ENCODE results near the gene SCG5. TPM values are rescaled to one million over a fixed set of nuclear protein-coding genes. Genes with fewer than 3 reads are reported as not detected.

SCG5 gene
- total RNA-seq, 1 donor from 2014 or later = 53.7 TPM

GRCh38 chr15:32657198-32657883, 15.8 kb downstream of the SCG5 start:
- Mint-ChIP-seq H3K27ac (no peak overlapping the region), H3K9me3 (no peaks in the 10 kb centered on the region), H3K4me3 (no peak overlapping the region)

GRCh38 chr15:32657941-32658340, 16.4 kb downstream of the SCG5 start:
- Mint-ChIP-seq H3K27me3 (ENCODE audit: low read depth) (no peaks in the 10 kb centered on the region), H3K9me3 (no peaks in the 10 kb centered on the region), H3K36me3 (no peaks in the 10 kb centered on the region), H3K4me3 (no peak overlapping the region), H3K27ac (no peak overlapping the region), H3K4me1 (peaks cover 3% of the 10 kb centered on the region)
- TF ChIP-seq CTCF (IDR thresholded peaks at IDR 0.05; ENCODE audit: unreplicated experiment) = no peak
- DNase-seq (ENCODE audit: low spot score in 2 of 2, unreplicated experiment in 2 of 2) = no peak

More at GRCh38 chr15:32657198-32657883, 15.8 kb downstream of the SCG5 start:
- Mint-ChIP-seq H3K36me3 (no peaks in the 10 kb centered on the region), H3K27me3 (ENCODE audit: low read depth) (no peaks in the 10 kb centered on the region), H3K4me1 (peaks cover 3% of the 10 kb centered on the region)
- DNase-seq (ENCODE audit: low spot score in 2 of 2, unreplicated experiment in 2 of 2) = no peak
- TF ChIP-seq CTCF (IDR thresholded peaks at IDR 0.05; ENCODE audit: unreplicated experiment) = no peak

DNA sequence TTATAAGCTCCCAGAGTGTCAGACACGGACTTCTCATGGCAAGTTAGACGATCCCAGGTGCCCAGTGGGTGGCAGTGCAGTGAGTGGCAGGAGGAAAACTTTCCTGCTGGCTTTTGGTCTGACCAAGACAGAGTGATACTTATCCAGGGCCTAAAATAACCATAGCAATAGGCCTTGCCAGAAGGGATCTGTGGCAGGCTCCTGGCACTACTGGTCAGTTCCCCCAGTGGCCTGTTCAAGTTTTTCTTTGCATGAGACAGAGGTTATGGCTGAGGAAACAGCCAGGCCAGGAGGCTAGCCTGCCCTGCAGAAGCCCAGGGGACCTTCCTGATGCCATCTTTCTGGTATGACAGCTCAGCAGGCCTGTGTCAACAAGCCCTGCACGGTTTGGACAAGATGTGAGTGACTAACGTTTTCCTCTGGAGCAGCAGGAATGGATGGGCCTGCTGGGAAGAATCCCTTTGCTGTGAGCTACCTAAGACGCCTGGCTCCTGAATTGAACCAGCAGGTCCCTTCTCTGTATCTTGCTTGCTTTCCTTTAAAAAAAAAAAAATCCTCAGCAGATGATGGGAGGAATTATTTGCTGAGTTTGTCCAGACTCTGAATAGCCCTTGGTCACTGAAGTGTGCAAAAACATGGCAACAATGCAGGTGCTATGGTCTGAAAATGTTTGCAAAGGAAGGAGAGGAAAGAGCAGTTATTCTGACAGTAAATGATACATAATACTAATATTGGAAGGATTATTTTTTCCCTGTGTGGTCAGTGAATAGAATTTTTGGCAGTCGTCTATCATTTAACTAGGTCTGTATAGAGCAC, 18.0 kb downstream of the SCG5 start:
- no peak overlapping the region for H3K27ac Mint-ChIP-seq
- no peak for TF ChIP-seq CTCF (IDR thresholded peaks at IDR 0.05; ENCODE audit: unreplicated experiment)
- no peaks in the 10 kb centered on the region for H3K36me3 Mint-ChIP-seq
- no peaks in the 10 kb centered on the region for H3K4me1 Mint-ChIP-seq
- H3K9me3 Mint-ChIP-seq = no peaks in the 10 kb centered on the region
- H3K27me3 Mint-ChIP-seq (ENCODE audit: low read depth) = no peaks in the 10 kb centered on the region
- no peak for DNase-seq (ENCODE audit: low spot score in 2 of 2, unreplicated experiment in 2 of 2)
- H3K4me3 Mint-ChIP-seq = no peak overlapping the region

DNA sequence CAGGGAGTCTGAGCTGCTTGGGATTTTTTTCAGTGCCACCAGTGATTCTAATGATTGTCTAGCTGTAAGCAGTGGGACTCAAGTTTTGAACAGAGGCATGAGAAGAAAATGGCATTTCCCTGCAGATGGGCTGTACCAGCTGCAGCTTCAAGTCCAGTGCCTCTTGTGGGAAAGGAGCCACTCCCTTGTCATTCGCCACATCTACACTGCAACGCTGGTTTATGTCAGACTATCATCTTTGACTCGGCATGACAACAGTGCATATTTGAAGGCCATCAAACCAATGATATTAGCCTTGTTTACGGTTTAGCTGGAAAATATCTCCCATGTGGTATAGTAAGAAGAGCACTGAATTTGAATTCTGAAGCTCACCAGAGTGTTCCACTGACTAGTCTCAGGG, 22.2 kb downstream of the SCG5 start:
- Mint-ChIP-seq H3K27me3 (ENCODE audit: low read depth) (no peaks in the 10 kb centered on the region), H3K27ac (no peak overlapping the region), H3K4me3 (no peak overlapping the region), H3K36me3 (no peaks in the 10 kb centered on the region), H3K9me3 (no peaks in the 10 kb centered on the region), H3K4me1 (no peaks in the 10 kb centered on the region)
- TF ChIP-seq CTCF (IDR thresholded peaks at IDR 0.05; ENCODE audit: unreplicated experiment) = no peak
- DNase-seq (ENCODE audit: low spot score in 2 of 2, unreplicated experiment in 2 of 2) = no peak

- Mint-ChIP-seq H3K27me3 (ENCODE audit: low read depth) (no peaks in the 10 kb centered on the region), H3K36me3 (no peaks in the 10 kb centered on the region), H3K4me1 (peaks cover 6% of the 10 kb centered on the region), H3K4me3 (no peak overlapping the region), H3K9me3 (no peaks in the 10 kb centered on the region), H3K27ac (no peak overlapping the region)
- no peak for TF ChIP-seq CTCF (IDR thresholded peaks at IDR 0.05; ENCODE audit: unreplicated experiment)
- no peak for DNase-seq (ENCODE audit: low spot score in 2 of 2, unreplicated experiment in 2 of 2)
Observed at GRCh38 chr15:32664796-32665195, 23.3 kb downstream of the SCG5 start.

All from mesothelial cell of epicardium (in vitro differentiated cells).